ENCODE results near the gene MECP2.

DNA sequence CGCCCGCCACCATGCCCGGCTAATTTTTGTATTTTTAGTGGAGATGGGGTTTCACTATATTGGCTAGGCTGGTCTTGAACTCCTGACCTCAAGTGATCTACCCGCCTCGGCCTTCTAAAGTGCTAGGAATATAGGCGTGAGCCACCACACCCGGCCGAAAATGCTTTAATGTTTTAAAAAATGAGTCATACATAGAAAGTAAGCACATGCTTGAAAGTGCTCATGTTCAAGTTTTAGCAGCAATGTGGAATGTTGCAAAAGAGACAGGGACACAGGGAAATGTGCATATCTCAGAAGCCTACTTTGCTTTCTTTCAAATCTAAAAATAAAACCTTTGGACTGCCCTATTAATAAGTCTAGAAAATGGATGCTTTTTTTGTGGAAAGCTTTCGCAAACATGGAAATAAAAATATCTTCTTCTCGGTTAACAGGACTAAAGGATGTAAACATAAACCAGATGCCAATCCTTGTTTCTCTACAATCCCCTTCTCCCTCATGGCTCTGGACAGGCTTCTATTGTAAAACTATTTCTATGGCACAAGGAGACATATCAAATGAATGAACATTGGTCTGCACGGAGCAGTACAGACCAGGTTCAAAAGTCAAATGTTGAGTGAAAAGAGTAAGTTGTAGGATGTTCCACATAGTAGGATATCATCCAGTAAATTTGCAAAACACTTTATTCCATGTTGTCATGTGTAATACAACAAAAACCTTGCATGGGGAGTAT, 15.0 kb downstream of the MECP2 start:
- TF ChIP-seq EZH2 (IDR thresholded peaks at IDR 0.05; ENCODE audit: borderline replicate concordance, insufficient read depth, low read depth, low read length, poor library complexity, severe bottlenecking) (no peak), CTCF (IDR thresholded peaks at IDR 0.05) (no peak)

Measured in B cell (primary cell).